DND-41 (cell line): Measurements from ENCODE around the gene PARP6.

ENCODE experiments used
- EZH2 ChIP-seq: IDR thresholded peaks from 3 replicates; pipeline ENCODE4 v1.6.1; 2012; ENCODE audit warnings: borderline replicate concordance, low read depth, mild to moderate bottlenecking, moderate library complexity, low read length, inconsistent platforms; ENCODE audit not compliant: severe bottlenecking
- TF ChIP-seq, protein P1 (sequence below): IDR thresholded peaks from 2 replicates; pipeline ENCODE4 v1.5.1; 2012; ENCODE audit warnings: borderline replicate concordance, low read length, moderate library complexity, mild to moderate bottlenecking; ENCODE audit not compliant: poor library complexity, severe bottlenecking; ENCODE audit errors: extremely low read depth

- TF ChIP-seq, protein P1, sequence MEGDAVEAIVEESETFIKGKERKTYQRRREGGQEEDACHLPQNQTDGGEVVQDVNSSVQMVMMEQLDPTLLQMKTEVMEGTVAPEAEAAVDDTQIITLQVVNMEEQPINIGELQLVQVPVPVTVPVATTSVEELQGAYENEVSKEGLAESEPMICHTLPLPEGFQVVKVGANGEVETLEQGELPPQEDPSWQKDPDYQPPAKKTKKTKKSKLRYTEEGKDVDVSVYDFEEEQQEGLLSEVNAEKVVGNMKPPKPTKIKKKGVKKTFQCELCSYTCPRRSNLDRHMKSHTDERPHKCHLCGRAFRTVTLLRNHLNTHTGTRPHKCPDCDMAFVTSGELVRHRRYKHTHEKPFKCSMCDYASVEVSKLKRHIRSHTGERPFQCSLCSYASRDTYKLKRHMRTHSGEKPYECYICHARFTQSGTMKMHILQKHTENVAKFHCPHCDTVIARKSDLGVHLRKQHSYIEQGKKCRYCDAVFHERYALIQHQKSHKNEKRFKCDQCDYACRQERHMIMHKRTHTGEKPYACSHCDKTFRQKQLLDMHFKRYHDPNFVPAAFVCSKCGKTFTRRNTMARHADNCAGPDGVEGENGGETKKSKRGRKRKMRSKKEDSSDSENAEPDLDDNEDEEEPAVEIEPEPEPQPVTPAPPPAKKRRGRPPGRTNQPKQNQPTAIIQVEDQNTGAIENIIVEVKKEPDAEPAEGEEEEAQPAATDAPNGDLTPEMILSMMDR = no peak
- no peak for TF ChIP-seq EZH2
These were observed 65.7 kb downstream of the PARP6 start for GRCh38 chr15:72206677-72207000.
